ENCODE results near the gene PHC2.

Gene PHC2

GRCh38 chr1:33351281-33351660 lies 79.6 kb downstream of the PHC2 start:
- peaks cover 9% of the 10 kb centered on the region for H3K27me3 Mint-ChIP-seq
- H3K36me3 Mint-ChIP-seq (ENCODE audit: low read depth), result peaks cover 16% of the 10 kb centered on the region
- peak overlapping the region; percentile 17 for H3K27ac Mint-ChIP-seq
- peaks cover 41% of the 10 kb centered on the region for H3K4me1 Mint-ChIP-seq (ENCODE audit: low read depth)
- peak overlapping the region; percentile 38 for H3K4me3 Mint-ChIP-seq
- H3K9me3 Mint-ChIP-seq, result no peaks in the 10 kb centered on the region

DNA sequence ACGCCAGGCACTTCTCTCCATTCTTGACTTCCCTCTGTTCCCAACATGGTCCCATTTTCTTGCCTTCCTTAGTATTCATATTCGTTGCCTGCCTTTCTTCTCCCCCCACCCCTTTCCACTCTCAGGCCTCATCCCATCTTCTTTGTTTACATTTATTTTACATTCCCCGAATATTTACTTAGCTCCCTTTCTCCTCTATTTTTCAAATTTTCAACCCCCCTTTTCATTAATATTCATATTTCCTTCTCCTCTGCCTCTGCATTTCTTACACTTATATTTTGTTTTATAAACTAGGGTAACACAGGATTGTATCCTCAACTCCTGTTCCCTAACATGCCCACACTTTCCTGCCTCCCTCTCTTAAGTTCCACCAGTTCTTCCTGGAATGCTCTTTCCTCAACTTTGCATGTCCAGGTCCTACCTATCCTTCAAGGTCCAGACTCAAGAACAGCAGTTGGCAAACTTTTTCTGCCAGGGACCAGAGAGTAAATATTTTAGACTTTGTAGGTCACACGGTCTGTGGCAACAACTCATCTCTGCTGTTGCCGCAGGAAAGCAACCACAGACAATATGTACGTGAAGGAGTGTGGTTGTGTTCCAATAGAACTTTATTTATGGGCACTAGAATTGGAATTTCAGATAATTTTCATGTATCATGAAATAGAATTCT lies 80.1 kb downstream of the PHC2 start:
- Mint-ChIP-seq H3K9me3 (no peaks in the 10 kb centered on the region), H3K36me3 (ENCODE audit: low read depth) (peaks cover 19% of the 10 kb centered on the region), H3K4me1 (ENCODE audit: low read depth) (peaks cover 46% of the 10 kb centered on the region), H3K4me3 (peak overlapping the region; percentile 90), H3K27me3 (peaks cover 9% of the 10 kb centered on the region), H3K27ac (peak overlapping the region; percentile 92)

- Mint-ChIP-seq H3K9me3 (no peaks in the 10 kb centered on the region), H3K4me3 (peak overlapping the region; percentile 90), H3K4me1 (ENCODE audit: low read depth) (peaks cover 53% of the 10 kb centered on the region), H3K27me3 (peaks cover 9% of the 10 kb centered on the region), H3K36me3 (ENCODE audit: low read depth) (peaks cover 24% of the 10 kb centered on the region), H3K27ac (peak overlapping the region; percentile 92)
These were observed 80.9 kb downstream of the PHC2 start for GRCh38 chr1:33349778-33350610.

DNA sequence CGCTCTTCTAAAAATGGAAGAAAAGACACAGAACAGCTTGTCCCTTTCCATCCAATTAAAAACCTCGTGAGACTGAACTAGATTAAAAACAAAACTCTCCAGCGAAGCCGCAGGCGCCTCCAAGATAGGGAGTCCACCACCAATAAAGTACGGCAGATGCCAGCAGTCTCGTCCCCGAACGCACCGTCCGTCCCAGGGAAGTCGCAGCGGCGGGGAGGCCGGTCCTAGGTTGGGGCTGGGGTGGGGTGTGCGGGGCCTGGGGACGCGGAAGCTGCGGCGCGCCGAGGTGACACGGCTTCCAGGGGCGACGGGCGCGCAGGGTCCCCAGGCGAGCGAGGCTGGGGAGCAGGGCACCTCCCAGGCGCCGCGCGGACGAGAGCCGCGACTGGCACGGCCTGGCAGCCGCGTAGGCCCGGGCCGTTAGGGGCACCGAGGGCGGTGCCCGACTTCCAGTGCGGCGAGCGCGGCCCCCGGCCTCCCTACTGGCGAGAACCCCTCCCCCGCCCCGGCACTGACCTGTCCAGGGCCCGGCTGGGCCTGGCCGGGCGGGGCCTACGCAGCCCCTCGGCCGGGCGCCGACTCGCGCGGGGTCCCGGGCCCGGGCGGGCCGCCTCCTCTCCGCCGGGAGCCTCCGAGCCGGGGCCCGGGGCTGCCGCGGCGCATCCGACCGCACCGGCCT lies 81.7 kb downstream of the PHC2 start:
- Mint-ChIP-seq H3K4me1 (ENCODE audit: low read depth) (peaks cover 56% of the 10 kb centered on the region), H3K4me3 (peak overlapping the region; percentile 90), H3K9me3 (no peaks in the 10 kb centered on the region), H3K27me3 (peaks cover 9% of the 10 kb centered on the region), H3K27ac (peak overlapping the region; percentile 78), H3K36me3 (ENCODE audit: low read depth) (peaks cover 26% of the 10 kb centered on the region)

GRCh38 chr1:33348676-33349080 lies 82.2 kb downstream of the PHC2 start:
- peaks cover 59% of the 10 kb centered on the region for H3K4me1 Mint-ChIP-seq (ENCODE audit: low read depth)

GRCh38 chr1:33348194-33348593 lies 82.7 kb downstream of the PHC2 start:
- peaks cover 59% of the 10 kb centered on the region for H3K4me1 Mint-ChIP-seq (ENCODE audit: low read depth)
- peak overlapping the region; percentile 90 for H3K4me3 Mint-ChIP-seq
- no peaks in the 10 kb centered on the region for H3K9me3 Mint-ChIP-seq
- H3K27me3 Mint-ChIP-seq, result peaks cover 9% of the 10 kb centered on the region
- peaks cover 26% of the 10 kb centered on the region for H3K36me3 Mint-ChIP-seq (ENCODE audit: low read depth)
- H3K27ac Mint-ChIP-seq, result peak overlapping the region; percentile 78

More at GRCh38 chr1:33348676-33349080, 82.2 kb downstream of the PHC2 start:
- Mint-ChIP-seq H3K27me3 (peaks cover 9% of the 10 kb centered on the region), H3K4me3 (peak overlapping the region; percentile 90), H3K27ac (peak overlapping the region; percentile 78), H3K9me3 (no peaks in the 10 kb centered on the region), H3K36me3 (ENCODE audit: low read depth) (peaks cover 26% of the 10 kb centered on the region)

- H3K27ac Mint-ChIP-seq, result no peak overlapping the region
- H3K4me1 Mint-ChIP-seq (ENCODE audit: low read depth), result peaks cover 63% of the 10 kb centered on the region
- peaks cover 31% of the 10 kb centered on the region for H3K36me3 Mint-ChIP-seq (ENCODE audit: low read depth)
- H3K27me3 Mint-ChIP-seq, result peaks cover 9% of the 10 kb centered on the region
- H3K4me3 Mint-ChIP-seq, result peak overlapping the region; percentile 90
- H3K9me3 Mint-ChIP-seq, result no peaks in the 10 kb centered on the region
These were observed 83.3 kb downstream of the PHC2 start for GRCh38 chr1:33347650-33347992.

DNA sequence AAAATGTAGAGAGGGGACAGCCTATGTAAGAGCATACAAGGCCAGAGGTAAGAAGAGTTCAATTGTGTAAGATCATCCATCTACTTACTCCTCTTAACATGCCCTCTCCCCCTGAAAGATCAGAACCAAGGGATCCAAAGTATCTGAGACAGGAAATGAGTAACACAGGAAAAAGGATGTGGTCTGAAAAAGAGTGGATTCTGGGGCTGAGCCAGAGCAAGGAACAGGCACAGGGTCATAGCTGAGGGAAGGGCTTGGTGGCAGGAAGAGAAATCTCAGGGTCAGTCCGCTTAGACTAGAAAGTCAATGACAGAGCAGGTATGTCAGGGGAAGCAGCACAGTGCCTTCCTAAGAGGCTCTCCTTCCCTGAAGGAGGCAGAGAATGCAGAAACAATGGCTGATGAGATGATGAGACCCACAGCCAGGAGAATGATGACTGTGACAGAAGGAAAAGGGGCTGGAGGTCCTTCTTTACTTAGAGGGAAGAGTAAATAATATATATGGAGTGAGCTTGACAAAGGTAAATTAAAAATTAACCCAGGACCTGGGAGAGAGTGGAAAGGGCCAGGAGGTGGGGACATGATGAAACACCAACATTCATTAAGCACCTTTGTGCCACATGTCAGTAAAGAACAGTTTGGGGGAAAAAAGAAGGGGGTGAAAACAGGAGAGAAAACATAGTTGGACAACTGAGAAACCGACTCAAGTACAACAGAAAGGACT lies 83.8 kb downstream of the PHC2 start:
- Mint-ChIP-seq H3K4me3 (peak overlapping the region; percentile 90), H3K27ac (peak overlapping the region; percentile 24), H3K9me3 (no peaks in the 10 kb centered on the region), H3K27me3 (peaks cover 9% of the 10 kb centered on the region), H3K4me1 (ENCODE audit: low read depth) (peaks cover 64% of the 10 kb centered on the region), H3K36me3 (ENCODE audit: low read depth) (peaks cover 33% of the 10 kb centered on the region)

- Mint-ChIP-seq H3K9me3 (no peaks in the 10 kb centered on the region), H3K4me3 (peak overlapping the region; percentile 90), H3K27ac (peak overlapping the region; percentile 24), H3K27me3 (peaks cover 9% of the 10 kb centered on the region), H3K4me1 (ENCODE audit: low read depth) (peaks cover 64% of the 10 kb centered on the region), H3K36me3 (ENCODE audit: low read depth) (peaks cover 33% of the 10 kb centered on the region)
These were observed 84.4 kb downstream of the PHC2 start for GRCh38 chr1:33346533-33346926.

- Mint-ChIP-seq H3K9me3 (no peaks in the 10 kb centered on the region), H3K4me1 (ENCODE audit: low read depth) (peaks cover 54% of the 10 kb centered on the region), H3K27me3 (no peaks in the 10 kb centered on the region), H3K36me3 (ENCODE audit: low read depth) (peaks cover 37% of the 10 kb centered on the region), H3K27ac (no peak overlapping the region), H3K4me3 (no peak overlapping the region)
These were observed 85.9 kb downstream of the PHC2 start for GRCh38 chr1:33344896-33345560.

GRCh38 chr1:33343539-33343938 lies 87.4 kb downstream of the PHC2 start:
- Mint-ChIP-seq H3K27ac (no peak overlapping the region), H3K4me1 (ENCODE audit: low read depth) (peaks cover 50% of the 10 kb centered on the region), H3K4me3 (no peak overlapping the region), H3K27me3 (no peaks in the 10 kb centered on the region), H3K9me3 (no peaks in the 10 kb centered on the region), H3K36me3 (ENCODE audit: low read depth) (peaks cover 37% of the 10 kb centered on the region)

DNA sequence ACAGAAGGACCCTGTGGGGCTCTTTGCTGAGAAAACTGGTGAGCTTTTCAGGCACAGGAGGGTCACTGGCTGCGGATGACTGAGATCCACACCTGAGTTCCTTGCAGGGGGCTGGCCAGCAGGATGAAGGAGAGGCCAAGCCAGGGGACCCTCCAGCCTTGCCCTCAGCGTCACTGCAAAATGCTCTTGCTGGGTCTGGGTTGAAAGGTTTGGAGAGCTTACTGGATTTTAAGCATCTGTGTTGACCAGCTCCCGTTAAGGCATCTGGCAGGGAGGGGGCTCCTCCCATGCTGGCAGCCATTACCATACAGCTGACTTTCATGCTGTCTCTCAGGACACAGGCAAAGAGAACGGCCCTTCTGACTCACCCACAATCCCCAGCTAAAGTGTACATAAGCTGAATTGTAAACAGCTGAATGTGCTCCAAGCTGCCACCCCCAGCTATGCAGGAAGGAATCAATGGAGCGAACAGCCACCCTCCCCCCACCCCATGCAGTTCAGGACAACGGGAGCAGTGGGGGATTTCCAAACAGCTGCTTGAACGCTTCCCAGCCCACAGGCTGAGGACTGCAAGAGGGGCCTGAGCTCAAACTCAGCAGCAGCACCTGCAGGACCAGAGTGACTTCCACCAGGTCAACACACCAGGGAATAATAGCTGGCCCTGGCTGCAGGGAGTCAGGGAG lies 88.7 kb downstream of the PHC2 start:
- peaks cover 47% of the 10 kb centered on the region for H3K4me1 Mint-ChIP-seq (ENCODE audit: low read depth)
- peaks cover 30% of the 10 kb centered on the region for H3K36me3 Mint-ChIP-seq (ENCODE audit: low read depth)
- no peak overlapping the region for H3K27ac Mint-ChIP-seq
- no peaks in the 10 kb centered on the region for H3K27me3 Mint-ChIP-seq
- no peaks in the 10 kb centered on the region for H3K9me3 Mint-ChIP-seq
- H3K4me3 Mint-ChIP-seq, result no peak overlapping the region

GRCh38 chr1:33341190-33341589 lies 89.7 kb downstream of the PHC2 start:
- Mint-ChIP-seq H3K36me3 (ENCODE audit: low read depth) (peaks cover 20% of the 10 kb centered on the region), H3K4me1 (ENCODE audit: low read depth) (peaks cover 40% of the 10 kb centered on the region), H3K27me3 (no peaks in the 10 kb centered on the region), H3K27ac (no peak overlapping the region), H3K4me3 (no peak overlapping the region), H3K9me3 (no peaks in the 10 kb centered on the region)

GRCh38 chr1:33339413-33339812 lies 91.5 kb downstream of the PHC2 start:
- H3K4me3 Mint-ChIP-seq, result no peak overlapping the region
- peaks cover 27% of the 10 kb centered on the region for H3K4me1 Mint-ChIP-seq (ENCODE audit: low read depth)
- no peaks in the 10 kb centered on the region for H3K9me3 Mint-ChIP-seq
- no peak overlapping the region for H3K27ac Mint-ChIP-seq
- H3K27me3 Mint-ChIP-seq, result no peaks in the 10 kb centered on the region
- peaks cover 16% of the 10 kb centered on the region for H3K36me3 Mint-ChIP-seq (ENCODE audit: low read depth)

Data from stimulated activated naive CD8-positive, alpha-beta T cell treated with anti-CD3 and anti-CD28 coated beads, Interleukin-15, Interleukin-2, amounts not matched to agents 100 ng/mL and 50 ng/mL, for 24 hours (primary cell).